ENCODE data around the gene NEK3. TPM values are rescaled to one million over a fixed set of nuclear protein-coding genes. Genes with fewer than 3 reads are reported as not detected.

Gene NEK3
- total and polyA plus RNA-seq, 2 experiments from 2014 or later = 11.0 TPM

DNA sequence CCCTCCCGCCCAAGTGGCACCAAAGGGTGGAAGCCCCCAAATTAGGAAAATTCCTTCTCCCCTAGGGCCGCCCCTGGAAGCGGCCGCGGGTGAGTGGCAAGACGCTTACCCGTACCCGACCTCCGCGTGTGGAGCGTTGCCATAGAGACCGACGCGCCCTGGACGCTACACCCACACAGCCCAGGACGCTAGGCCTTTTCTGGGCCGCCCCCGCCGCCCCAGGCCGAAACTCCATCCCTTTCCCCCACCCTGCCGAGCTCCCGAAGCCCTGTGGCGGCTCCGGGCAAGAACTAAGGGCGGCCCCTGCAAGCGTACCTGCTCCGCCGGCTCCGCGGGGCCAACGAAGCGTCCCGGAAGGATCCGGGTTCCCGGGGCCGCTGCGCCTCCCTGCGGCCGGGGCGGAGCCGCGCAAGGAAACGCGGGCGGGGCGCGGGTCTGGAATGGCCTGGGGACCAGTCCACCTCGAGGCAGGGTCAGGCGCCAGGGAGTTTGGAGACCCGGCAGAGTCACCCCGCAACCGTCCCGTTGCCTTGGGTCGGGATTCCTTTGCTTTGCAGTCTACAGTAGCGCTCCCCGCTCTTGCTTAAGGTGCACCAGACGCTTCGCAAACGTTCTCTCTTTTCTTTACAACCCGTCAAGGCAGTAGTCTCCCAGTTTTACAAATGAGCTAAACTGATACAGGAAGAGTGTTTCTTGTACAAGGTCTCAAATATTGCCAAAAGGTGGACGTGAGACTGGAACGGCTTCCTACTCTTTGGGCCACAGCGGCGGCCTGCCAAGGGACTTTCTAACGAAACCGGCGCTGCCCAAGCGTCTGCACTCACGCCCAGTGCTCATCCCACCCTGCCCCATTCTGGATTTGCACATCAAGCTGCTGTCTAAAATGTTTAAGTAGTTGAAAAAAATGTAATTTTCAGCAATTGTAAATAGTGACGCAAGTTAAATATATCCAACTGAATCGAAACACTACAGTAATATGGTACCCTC, 30.4 kb downstream of the NEK3 start, which contains the start of gene NEK5:
TSS of gene NEK5 (minus strand) at position 360 of the 987 bp plus-strand sequence. CDS start 1,591 bp downstream, outside the sequence.
- Histone ChIP-seq H3K4me3 (peak within 1 kb of the TSS; percentile 100), H3K4me2 (peak within 1 kb of the TSS; percentile 98), H3K36me3 (replicated peaks; ENCODE audit: insufficient read depth, low read depth) (no peaks in the 10 kb centered on the region), H3K27ac (no peak within 1 kb of the TSS), H3K27me3 (no peaks in the 10 kb centered on the region), H3K4me1 (ENCODE audit: insufficient read depth) (no peaks in the 10 kb centered on the region), H3K9me2 (replicated peaks; ENCODE audit: insufficient read depth) (no peaks in the 10 kb centered on the region), H2AFZ (peak within 1 kb of the TSS; percentile 97), H4K20me1 (ENCODE audit: insufficient read depth, poor library complexity, severe bottlenecking) (no peaks in the 10 kb centered on the region), H3K9me3 (ENCODE audit: low read depth) (no peaks in the 10 kb centered on the region), H3K79me2 (no peaks in the 10 kb centered on the region)
- 17% methylated on average over 52 of the region's 71 CpGs for WGBS (ENCODE audit: low lambda C conversion rate, missing lambda C conversion rate)
- peak; percentile 87 for DNase-seq (ENCODE audit: low spot score)
- no peak for TF ChIP-seq EZH2phosphoT487 (IDR thresholded peaks at IDR 0.05; ENCODE audit: low read depth, severe bottlenecking, unreplicated experiment)
- TF ChIP-seq, protein P1, sequence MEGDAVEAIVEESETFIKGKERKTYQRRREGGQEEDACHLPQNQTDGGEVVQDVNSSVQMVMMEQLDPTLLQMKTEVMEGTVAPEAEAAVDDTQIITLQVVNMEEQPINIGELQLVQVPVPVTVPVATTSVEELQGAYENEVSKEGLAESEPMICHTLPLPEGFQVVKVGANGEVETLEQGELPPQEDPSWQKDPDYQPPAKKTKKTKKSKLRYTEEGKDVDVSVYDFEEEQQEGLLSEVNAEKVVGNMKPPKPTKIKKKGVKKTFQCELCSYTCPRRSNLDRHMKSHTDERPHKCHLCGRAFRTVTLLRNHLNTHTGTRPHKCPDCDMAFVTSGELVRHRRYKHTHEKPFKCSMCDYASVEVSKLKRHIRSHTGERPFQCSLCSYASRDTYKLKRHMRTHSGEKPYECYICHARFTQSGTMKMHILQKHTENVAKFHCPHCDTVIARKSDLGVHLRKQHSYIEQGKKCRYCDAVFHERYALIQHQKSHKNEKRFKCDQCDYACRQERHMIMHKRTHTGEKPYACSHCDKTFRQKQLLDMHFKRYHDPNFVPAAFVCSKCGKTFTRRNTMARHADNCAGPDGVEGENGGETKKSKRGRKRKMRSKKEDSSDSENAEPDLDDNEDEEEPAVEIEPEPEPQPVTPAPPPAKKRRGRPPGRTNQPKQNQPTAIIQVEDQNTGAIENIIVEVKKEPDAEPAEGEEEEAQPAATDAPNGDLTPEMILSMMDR (IDR thresholded peaks at IDR 0.05; ENCODE audit: poor library complexity) = peak; percentile 90
- no peak for TF ChIP-seq EZH2 (IDR thresholded peaks at IDR 0.05; ENCODE audit: borderline replicate concordance)

DNA sequence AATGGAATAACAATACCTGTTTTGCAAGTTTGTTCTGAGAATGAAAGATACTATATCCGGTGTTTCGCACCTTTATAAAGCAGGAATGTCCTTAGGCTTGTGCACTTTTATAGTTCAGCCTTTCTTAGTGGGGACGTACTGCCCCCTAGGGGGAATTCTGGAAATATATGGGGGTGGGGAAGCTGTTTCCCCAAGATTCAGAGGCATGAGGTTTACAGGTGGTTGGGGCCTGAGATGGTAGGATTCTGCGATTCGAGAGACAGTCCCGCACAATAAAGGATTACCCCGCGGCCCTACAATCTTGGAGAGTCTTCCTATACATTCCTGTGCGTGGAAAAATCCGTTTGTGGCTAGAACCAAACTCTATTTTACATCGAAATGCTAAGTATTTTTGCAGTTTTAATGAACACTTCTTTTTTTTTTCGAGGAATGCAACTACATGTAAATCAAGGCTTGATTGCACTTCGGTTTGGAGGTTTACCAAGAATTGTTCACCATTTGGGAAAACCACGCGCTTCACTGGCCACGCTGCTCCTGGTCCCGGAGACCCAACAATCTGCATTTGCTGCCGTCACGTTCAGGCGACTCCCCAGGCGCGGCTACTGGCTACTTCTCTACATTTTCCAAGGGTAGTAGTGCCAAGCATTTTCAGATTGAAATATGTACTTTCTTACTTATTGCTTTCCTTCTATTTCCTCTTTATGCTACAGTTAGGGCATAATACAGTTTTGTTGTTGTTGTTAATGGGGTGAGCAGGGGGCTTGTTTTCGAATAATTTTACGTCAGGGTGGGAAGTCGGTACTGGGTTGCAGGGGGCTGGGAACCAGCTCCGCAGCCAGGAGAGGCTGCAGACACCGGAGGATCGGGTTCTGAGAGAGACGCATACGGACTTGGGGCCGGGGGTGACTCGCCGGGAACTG, 31.4 kb downstream of the NEK3 start:
- no peaks in the 10 kb centered on the region for H3K9me2 ChIP-seq (replicated peaks; ENCODE audit: insufficient read depth)
- H3K27ac ChIP-seq = no peak overlapping the region
- TF ChIP-seq EZH2phosphoT487 (IDR thresholded peaks at IDR 0.05; ENCODE audit: low read depth, severe bottlenecking, unreplicated experiment) (no peak), EZH2 (IDR thresholded peaks at IDR 0.05; ENCODE audit: borderline replicate concordance) (no peak)
- TF ChIP-seq, protein P1 (IDR thresholded peaks at IDR 0.05; ENCODE audit: poor library complexity) = peak; percentile 90
- WGBS (ENCODE audit: low lambda C conversion rate, missing lambda C conversion rate) = 3% methylated on average over 33 of the region's 33 CpGs
- peak overlapping the region; percentile 97 for H2AFZ ChIP-seq
- no peaks in the 10 kb centered on the region for H3K4me1 ChIP-seq (ENCODE audit: insufficient read depth)
- peak overlapping the region; percentile 98 for H3K4me2 ChIP-seq
- no peaks in the 10 kb centered on the region for H4K20me1 ChIP-seq (ENCODE audit: insufficient read depth, poor library complexity, severe bottlenecking)
- H3K36me3 ChIP-seq (replicated peaks; ENCODE audit: insufficient read depth, low read depth) = no peaks in the 10 kb centered on the region
- no peaks in the 10 kb centered on the region for H3K27me3 ChIP-seq
- H3K9me3 ChIP-seq (ENCODE audit: low read depth) = no peaks in the 10 kb centered on the region
- peak overlapping the region; percentile 100 for H3K4me3 ChIP-seq
- peak; percentile 83 for DNase-seq (ENCODE audit: low spot score)
- no peaks in the 10 kb centered on the region for H3K79me2 ChIP-seq

GRCh38 chr13:52127378-52127777, 32.0 kb downstream of the NEK3 start:
- H3K27ac ChIP-seq = peak overlapping the region; percentile 2

More at GRCh38 chr13:52127378-52127777, 32.0 kb downstream of the NEK3 start:
- Histone ChIP-seq H4K20me1 (ENCODE audit: insufficient read depth, poor library complexity, severe bottlenecking) (no peaks in the 10 kb centered on the region), H3K4me1 (ENCODE audit: insufficient read depth) (no peaks in the 10 kb centered on the region), H3K36me3 (replicated peaks; ENCODE audit: insufficient read depth, low read depth) (no peaks in the 10 kb centered on the region), H3K27me3 (no peaks in the 10 kb centered on the region), H3K79me2 (no peaks in the 10 kb centered on the region), H3K9me2 (replicated peaks; ENCODE audit: insufficient read depth) (no peaks in the 10 kb centered on the region), H3K4me3 (no peak overlapping the region), H2AFZ (peak overlapping the region; percentile 18), H3K4me2 (peak overlapping the region; percentile 48), H3K9me3 (ENCODE audit: low read depth) (no peaks in the 10 kb centered on the region)
- WGBS (ENCODE audit: low lambda C conversion rate, missing lambda C conversion rate) = 33% methylated on average over 6 of the region's 6 CpGs
- TF ChIP-seq, protein P1 (IDR thresholded peaks at IDR 0.05; ENCODE audit: poor library complexity) = no peak
- TF ChIP-seq EZH2 (IDR thresholded peaks at IDR 0.05; ENCODE audit: borderline replicate concordance) = no peak
- TF ChIP-seq EZH2phosphoT487 (IDR thresholded peaks at IDR 0.05; ENCODE audit: low read depth, severe bottlenecking, unreplicated experiment) = no peak
- DNase-seq (ENCODE audit: low spot score) = peak; percentile 10
